Mesenteric fat pad (tissue), 1 donor: ENCODE measurements around the gene GOLM1. TPM values are rescaled to one million over a fixed set of nuclear protein-coding genes. Genes with fewer than 3 reads are reported as not detected.
"Not testable (repeated sequence)": the region's sequence is repeated elsewhere in the genome, so short reads cannot be mapped to it uniquely, and the experiment has no call there.

ENCODE experiments used
- DNase-seq: peaks from one replicate; pipeline ENCODE4 v3.0.0-alpha.2; 2020; ENCODE audit warnings: low spot score
- total RNA-seq: library from RNA; stranded (reverse); fragmentation: NEBNext Ultra II Directional; extraction: Animal tissue kit (Norgen Biotek cat#: 25700); gene quantifications from one replicate; pipeline ENCODE4 v1.2.1, GENCODE V29; 2021
- donor health status: DM: yes; HTN: yes; CAD: no.

GOLM1 gene
- total RNA-seq, 1 donor from 2014 or later = 15.4 TPM

- no peak for DNase-seq
These were observed 7.9 kb downstream of the GOLM1 start for GRCh38 chr9:86091477-86091876.

GRCh38 chr9:86082870-86083269 lies 16.5 kb downstream of the GOLM1 start:
- DNase-seq = no peak

DNA sequence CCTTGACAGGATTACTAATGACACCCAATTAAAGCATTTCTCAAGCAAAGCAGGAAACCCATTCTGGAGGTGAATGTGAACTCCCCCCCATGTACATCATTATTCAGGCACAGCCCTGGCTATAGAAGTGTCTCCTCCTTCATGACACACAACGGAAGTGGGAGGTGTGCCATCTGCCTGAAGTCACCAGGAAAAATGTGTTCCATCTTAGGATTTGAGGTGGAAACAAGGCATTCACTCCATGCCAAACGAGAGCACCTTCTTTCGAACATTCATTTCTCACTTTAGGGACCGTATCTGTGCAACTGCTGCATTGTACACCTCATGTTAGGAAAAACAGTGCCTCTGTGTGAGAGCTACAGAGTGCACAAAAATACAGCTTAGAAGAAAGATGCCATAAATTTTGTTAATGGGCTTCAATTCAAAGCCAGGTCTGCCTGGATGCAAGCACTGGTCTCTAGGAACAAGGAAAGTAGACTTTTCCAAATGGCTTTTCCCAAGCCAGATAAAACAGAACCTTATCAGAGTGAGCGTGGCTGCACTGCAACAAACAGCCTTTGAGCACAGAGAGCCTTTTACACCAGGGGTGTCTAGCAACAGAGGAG lies 19.4 kb downstream of the GOLM1 start:
- no peak for DNase-seq

GRCh38 chr9:86079421-86079831 lies 19.9 kb downstream of the GOLM1 start:
- no peak for DNase-seq

GRCh38 chr9:86078731-86079130 lies 20.6 kb downstream of the GOLM1 start:
- DNase-seq = no peak

DNA sequence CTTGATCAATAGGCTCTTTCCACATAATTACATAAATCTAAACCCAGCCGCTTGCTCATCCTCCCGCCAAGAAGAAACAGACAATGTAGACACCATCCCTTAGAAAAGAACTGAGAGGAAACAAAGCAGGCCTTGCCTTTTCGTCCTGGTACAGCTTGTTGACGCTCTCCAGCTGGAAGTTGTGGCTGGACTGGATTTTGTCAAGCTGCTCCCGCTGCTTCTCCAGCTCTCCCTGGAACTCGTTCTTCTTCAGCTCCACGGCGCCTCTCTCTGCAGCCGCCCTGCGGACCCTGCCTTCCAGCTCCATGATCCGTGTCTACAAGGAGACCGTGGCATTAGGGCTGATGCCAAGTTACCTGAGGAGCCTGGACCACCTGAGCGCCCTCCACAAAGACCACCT lies 22.1 kb downstream of the GOLM1 start:
- DNase-seq = peak; percentile 80

- DNase-seq = no peak
These were observed 23.9 kb downstream of the GOLM1 start for GRCh38 chr9:86075132-86076109.

DNA sequence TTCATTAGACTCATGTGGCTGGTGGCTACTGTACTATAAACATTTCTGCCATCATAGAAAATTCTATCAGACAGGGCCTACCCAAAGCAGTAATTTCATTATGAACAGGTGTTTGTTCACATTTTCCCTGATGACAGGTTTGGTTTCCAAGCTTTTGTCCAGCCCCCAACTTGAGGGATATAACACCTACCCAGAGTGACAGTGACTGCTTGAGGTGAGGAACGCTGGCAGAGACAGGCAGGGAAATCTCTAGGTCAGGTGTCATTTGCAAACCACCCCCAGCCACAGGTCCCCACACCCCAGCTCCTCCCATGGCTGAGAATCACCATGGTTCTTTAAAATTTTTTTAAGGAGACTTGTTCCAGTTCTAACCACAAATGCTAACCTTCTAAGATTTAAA lies 25.5 kb downstream of the GOLM1 start:
- DNase-seq = no peak

DNA sequence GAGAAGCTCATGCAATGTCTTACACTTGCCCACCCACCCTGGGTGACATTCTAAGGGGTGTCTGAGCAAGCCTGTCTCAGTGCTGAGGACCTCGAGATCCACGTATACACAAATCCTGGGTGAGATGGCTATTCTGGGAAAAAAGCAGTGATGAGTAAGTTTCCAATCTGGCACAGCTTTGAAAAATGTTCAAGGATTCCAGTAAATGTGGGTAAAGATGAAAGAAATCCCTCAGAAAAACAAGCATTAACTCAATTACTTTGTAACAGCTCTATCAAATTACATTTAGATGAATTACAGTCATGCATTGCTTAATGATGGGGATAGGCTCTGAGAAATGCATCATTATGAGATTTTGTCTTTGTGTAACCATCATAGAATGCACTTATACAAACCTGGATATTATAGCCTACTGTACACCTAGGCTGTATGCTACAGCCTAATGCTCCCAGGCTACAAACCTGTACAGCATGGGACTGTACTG lies 26.9 kb downstream of the GOLM1 start:
- DNase-seq = no peak

DNA sequence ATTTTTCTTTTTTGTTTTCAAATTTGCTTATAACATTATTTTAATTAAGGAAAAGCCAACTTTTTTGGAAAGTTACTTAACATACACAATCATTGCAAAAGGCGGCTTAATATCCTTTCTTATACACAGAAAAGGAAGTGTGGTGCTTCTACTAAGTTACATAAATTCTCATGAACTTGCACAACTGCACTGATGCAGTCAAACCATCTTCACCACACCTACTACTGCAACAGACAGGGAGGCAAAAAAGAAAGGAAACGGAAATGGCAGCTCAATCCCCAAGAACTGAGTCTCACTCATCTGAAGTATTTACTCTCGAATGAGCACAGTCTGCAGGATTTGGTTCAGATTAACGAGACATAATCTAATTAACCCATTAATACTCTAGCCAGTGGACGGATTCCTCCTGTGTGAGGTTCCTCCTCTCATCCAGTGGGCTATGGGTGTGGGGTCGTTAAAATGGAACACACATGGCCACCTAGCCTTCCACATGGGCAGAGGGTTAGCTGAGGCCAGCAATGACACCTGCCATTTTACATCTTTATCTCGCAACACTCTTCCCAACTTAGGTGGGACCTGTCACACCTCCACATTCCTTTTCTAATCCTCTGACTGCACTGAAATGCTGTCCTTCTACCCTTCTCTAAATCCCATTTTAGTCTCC lies 30.0 kb downstream of the GOLM1 start:
- DNase-seq = no peak

DNA sequence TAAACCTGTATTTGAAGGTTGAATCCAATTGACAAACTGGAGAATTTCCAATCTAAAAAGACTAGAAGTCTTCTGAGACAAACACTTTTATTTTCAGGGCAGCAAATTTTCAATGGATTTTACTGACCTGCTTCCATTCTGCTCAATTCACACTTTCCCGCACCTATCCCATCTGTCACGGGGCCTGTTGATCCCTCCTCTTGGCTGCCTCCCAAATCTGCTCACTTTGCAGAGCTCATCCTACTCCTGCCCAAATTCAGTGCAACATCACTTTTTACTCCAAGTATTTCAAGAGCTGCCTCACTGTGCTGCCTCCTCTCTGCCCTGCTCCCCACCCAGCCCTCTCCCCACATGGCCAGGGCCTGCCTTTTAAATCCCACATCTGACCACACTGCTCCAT lies 35.1 kb downstream of the GOLM1 start:
- DNase-seq = no peak

DNA sequence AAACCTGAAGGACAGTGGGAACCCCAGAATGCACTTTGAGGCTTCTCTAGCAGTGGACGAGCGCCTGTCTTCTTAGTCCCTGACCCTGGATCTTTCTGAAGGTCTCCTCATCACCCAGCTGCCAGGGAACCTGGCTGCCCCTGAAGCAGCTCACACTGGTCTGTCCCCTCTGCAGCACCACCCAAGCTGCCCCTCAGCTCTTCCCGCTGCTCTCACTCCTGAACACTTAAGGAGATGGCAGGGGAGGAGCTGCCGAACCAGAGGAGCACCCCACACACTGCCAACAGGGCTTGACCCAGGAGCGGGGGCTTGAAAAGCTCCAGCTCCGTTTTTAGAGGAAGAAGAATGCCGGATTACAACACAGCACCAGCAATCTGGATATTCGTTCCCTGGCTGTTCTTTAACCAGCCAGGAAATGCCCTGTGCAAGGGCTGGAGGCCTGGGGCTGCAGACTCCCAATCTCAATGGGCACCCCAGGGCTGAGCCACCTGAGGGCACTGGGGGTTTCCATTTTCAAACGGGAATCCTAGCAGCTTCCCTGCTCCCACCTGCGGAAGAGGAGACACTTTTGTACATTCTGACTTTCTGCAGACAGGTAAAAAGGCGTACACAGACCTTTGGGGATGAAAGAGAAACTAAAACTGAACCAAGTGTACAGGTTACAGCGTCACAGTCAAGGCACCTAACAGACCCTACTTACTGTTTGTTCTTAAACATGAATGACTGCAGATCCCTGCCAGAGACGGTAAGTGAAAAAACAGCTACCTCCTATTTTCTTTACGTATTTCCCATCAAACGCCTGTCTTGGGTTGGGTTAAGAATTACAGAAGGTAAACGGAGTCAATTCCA lies 36.3 kb downstream of the GOLM1 start:
- DNase-seq = peak; percentile 51

DNA sequence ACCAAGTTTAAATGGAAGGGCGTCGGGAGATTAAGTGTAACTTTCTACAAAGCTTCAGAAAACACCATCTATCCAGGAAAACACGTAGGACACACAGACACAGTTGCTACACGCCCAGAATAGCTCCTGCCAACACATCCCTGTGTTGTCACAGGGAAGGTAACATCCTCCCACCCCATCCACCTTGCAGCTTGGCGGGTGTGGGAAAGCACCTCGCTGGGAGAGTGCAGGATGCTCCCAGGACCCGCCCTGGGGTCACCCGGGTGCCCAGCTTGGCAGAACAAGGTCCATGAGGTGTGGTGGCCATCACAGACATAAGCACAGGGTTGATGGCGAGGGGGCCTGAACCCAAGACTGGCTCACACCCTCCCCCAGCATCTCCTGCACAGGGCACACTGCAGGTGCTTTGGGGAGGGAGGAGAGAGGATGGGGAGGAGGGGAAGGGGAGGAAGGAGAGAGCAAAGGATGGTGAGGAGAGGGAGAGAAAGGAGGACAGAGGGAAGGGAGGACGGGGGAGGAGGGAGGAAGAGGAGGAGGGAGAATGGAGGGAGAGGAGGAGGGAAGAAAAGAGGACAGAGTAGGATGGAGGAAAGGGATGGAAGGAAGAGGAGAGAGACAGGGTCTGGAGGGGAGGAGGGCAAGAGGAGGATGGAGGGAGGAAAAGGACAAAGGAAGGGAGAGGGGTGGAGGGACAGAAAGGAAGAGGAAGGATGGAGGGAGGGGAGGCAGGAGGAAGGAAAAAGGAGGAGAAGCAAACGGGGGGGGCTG lies 37.2 kb downstream of the GOLM1 start:
- peak; percentile 16 for DNase-seq

DNA sequence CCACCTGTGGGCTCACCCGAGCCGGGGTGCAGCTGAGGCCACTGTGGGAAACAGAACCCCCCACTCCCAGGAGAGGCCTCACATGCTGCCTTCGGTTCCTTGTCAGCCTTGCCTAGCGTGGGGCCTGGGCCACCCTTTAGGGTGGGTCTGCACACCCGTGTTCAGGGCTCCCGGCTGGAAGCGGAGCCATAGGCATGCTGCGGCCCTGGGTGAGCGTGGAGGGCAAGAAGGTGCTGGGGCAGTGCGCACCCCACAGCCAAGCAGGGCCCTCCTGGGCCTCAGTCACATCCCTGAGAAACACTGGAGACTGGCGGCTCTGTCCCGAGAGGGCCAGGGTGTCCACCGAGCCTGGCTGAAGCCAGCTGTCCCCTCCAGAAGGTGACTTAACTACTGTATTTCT lies 41.9 kb downstream of the GOLM1 start:
- peak; percentile 60 for DNase-seq

GRCh38 chr9:86054695-86055094 lies 44.7 kb downstream of the GOLM1 start:
- peak; percentile 16 for DNase-seq

GRCh38 chr9:86052556-86053468 lies 46.5 kb downstream of the GOLM1 start:
- DNase-seq = peak; percentile 83

DNA sequence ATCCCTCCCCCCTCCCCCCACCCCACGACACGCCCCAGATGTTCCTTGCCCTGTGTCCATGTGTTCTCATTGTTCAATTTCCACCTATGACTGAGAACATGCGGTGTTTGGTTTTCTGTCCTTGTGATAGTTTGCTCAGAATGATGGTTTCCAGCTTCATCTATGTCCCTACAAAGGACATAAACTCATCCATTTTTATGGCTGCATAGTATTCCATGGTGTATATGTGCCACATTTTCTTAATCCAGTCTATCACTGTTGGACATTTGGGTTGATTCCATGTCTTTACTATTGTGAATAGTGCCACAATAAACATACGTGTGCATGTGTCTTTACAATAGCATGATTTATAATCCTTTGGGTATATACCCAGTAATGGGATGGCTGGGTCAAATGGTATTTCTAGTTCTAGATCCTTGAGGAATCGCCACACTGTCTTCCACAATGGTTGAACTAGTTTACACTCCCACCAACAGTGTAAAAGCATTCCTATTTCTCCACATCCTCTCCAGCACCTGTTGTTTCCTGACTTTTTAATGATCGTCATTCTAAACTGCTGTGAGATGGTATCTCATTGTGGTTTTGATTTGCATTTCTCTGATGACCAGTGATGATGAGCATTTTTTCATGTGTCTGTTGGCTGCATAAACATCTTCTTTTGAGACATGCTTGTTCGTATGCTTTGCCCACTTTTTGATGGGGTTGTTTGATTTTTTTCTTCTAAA lies 51.2 kb downstream of the GOLM1 start:
- not testable (repeated sequence) for DNase-seq

GRCh38 chr9:86047361-86047760 lies 52.0 kb downstream of the GOLM1 start:
- peak; percentile 51 for DNase-seq
